Measurements from ENCODE around the gene ANKRD50.

- TF ChIP-seq CTCF (IDR thresholded peaks at IDR 0.05; ENCODE audit: low read depth, low read length, poor library complexity, severe bottlenecking) (no peak), EZH2phosphoT487 (IDR thresholded peaks at IDR 0.05; ENCODE audit: borderline replicate concordance, low read length) (no peak)
These were observed 36.4 kb upstream of the ANKRD50 start for GRCh38 chr4:124748965-124749364.
